ENCODE data around the gene RPS19. TPM values are rescaled to one million over a fixed set of nuclear protein-coding genes. Genes with fewer than 3 reads are reported as not detected.
"Not testable (repeated sequence)": the region's sequence is repeated elsewhere in the genome, so short reads cannot be mapped to it uniquely, and the experiment has no call there.

Gene RPS19
- total and polyA plus RNA-seq, 8 donors = 939 to 2,267 (median 1,289) TPM

- intact Hi-C loops (cut with DNase I) = loop anchor here in 1 of 3 donors (5.0 kb wide), 1 partner anchor 79 kb away; no protein-coding TSS in a partner anchor
- no peak overlapping the region for H3K4me3 ChIP-seq
- no peak overlapping the region for H3K27ac ChIP-seq
- H3K9me3 ChIP-seq = no peaks in the 10 kb centered on the region
- FAIRE-seq (no peak), DNase-seq (peak; percentile 70 to 94 (median 84)), ATAC-seq (peak; percentile 86 to 95 (median 90))
- 35% methylated on average over 18 of the region's 18 CpGs for WGBS, 2 donors
- peaks cover 0 to 5% (median 0%) of the 10 kb centered on the region in 3 donors for H3K4me1 ChIP-seq
- H3K36me3 ChIP-seq = peaks cover 0 to 41% (median 18%) of the 10 kb centered on the region in 3 donors
- TF ChIP-seq, protein P1, sequence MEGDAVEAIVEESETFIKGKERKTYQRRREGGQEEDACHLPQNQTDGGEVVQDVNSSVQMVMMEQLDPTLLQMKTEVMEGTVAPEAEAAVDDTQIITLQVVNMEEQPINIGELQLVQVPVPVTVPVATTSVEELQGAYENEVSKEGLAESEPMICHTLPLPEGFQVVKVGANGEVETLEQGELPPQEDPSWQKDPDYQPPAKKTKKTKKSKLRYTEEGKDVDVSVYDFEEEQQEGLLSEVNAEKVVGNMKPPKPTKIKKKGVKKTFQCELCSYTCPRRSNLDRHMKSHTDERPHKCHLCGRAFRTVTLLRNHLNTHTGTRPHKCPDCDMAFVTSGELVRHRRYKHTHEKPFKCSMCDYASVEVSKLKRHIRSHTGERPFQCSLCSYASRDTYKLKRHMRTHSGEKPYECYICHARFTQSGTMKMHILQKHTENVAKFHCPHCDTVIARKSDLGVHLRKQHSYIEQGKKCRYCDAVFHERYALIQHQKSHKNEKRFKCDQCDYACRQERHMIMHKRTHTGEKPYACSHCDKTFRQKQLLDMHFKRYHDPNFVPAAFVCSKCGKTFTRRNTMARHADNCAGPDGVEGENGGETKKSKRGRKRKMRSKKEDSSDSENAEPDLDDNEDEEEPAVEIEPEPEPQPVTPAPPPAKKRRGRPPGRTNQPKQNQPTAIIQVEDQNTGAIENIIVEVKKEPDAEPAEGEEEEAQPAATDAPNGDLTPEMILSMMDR (IDR thresholded peaks at IDR 0.05) = peak; percentile 41 to 71 (median 58)
- no peaks in the 10 kb centered on the region for H3K27me3 ChIP-seq
Measured at GRCh38 chr19:41872775-41873647, 13.0 kb downstream of the RPS19 start.

DNA sequence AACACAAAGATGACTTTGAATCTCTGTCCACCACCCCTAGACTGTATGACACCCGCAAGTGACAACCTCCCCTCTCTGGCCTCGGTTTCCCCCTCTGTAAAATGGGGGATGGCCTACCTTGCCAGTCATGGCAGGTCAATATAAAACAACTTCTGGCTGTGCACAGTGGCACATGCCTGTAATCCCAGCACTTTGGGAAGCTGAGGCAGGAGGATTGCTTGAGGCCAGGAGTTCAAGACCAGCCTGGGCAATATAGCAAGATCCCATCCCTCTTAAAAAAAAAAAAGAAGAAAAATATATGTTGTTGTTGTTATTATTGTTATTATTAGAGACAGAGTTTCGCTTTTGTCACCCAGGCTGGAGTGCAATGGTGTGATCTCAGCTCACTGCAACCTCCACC, 15.9 kb downstream of the RPS19 start:
- not testable (repeated sequence) for H3K27ac ChIP-seq, H3K4me3 ChIP-seq, DNase-seq, H3K27me3 ChIP-seq, FAIRE-seq, ATAC-seq, H3K4me1 ChIP-seq, H3K9me3 ChIP-seq
- intact Hi-C loops (cut with DNase I) = loop anchor here in 1 of 3 donors (5.0 kb wide), 1 partner anchor 71 kb away; no protein-coding TSS in a partner anchor
- WGBS, 2 donors = 56 to 71% methylated on average over 3 of the region's 3 CpGs
- peaks cover 0 to 11% (median 7%) of the 10 kb centered on the region in 3 donors for H3K36me3 ChIP-seq

- H3K27ac ChIP-seq = no peak within 1 kb of the TSS
- 52 to 65% methylated on average over 9 of the region's 9 CpGs for WGBS, 2 donors
Measured at GRCh38 chr19:41876847-41877832, 17.1 kb downstream of the RPS19 start, which contains the start of gene CD79A. Gene CD79A (plus strand): TSS chr19:41877279. CDS start chr19:41877305, 26 bp downstream.

GRCh38 chr19:41877916-41878905, 18.2 kb downstream of the RPS19 start:
- Histone ChIP-seq H3K4me1 (no peaks in the 10 kb centered on the region), H3K36me3 (no peaks in the 10 kb centered on the region), H3K9me3 (no peaks in the 10 kb centered on the region), H3K4me3 (no peak overlapping the region), H3K27ac (no peak overlapping the region), H3K27me3 (no peaks in the 10 kb centered on the region)
- FAIRE-seq (no peak), DNase-seq (peak in 1 of 6 donors; percentile 40), ATAC-seq (no peak)
- intact Hi-C loops (cut with DNase I) = loop anchor here in 1 of 3 donors (5.0 kb wide), 1 partner anchor 69 kb away; no protein-coding TSS in a partner anchor
- WGBS, 2 donors = 65 to 77% methylated on average over 17 of the region's 17 CpGs
- TF ChIP-seq, protein P1 (IDR thresholded peaks at IDR 0.05) = no peak

More at GRCh38 chr19:41876847-41877832, 17.1 kb downstream of the RPS19 start, which contains the start of gene CD79A:
- Histone ChIP-seq H3K4me3 (no peak within 1 kb of the TSS), H3K36me3 (no peaks in the 10 kb centered on the region), H3K9me3 (no peaks in the 10 kb centered on the region), H3K27me3 (no peaks in the 10 kb centered on the region), H3K4me1 (peaks cover 0 to 5% (median 0%) of the 10 kb centered on the region in 3 donors)
- DNase-seq (peak in 1 of 6 donors; percentile 39), ATAC-seq (no peak), FAIRE-seq (no peak)
- TF ChIP-seq, protein P1 (IDR thresholded peaks at IDR 0.05) = no peak
- intact Hi-C loops (cut with DNase I) = loop anchor here in 1 of 3 donors (5.0 kb wide), 1 partner anchor 70 kb away; no protein-coding TSS in a partner anchor
